GM20000 (cell line): ENCODE data around the gene EMC8.
"Not testable (repeated sequence)": the region's sequence is repeated elsewhere in the genome, so short reads cannot be mapped to it uniquely, and the experiment has no call there.

Source experiments
- DNase-seq: peaks from one replicate; pipeline ENCODE4 v3.0.0; 2012; ENCODE audit warnings: low spot score
- CTCF ChIP-seq: IDR thresholded peaks from 2 replicates; pipeline ENCODE4 v1.5.1; 2012; ENCODE audit warnings: mild to moderate bottlenecking, control low read depth; ENCODE audit errors: extremely low read depth, missing control alignments

Gene EMC8

GRCh38 chr16:85838876-85839585 is 39.7 kb upstream of the EMC8 start:
- TF ChIP-seq CTCF, result no peak
- no peak for DNase-seq

- TF ChIP-seq CTCF, result no peak
- DNase-seq, result no peak
These were observed 39.0 kb upstream of the EMC8 start for GRCh38 chr16:85838381-85838780.

- DNase-seq, result not testable (repeated sequence)
These were observed 38.3 kb upstream of the EMC8 start for GRCh38 chr16:85837654-85838053.

- DNase-seq, result no peak
- no peak for TF ChIP-seq CTCF
These were observed 37.6 kb upstream of the EMC8 start for GRCh38 chr16:85836706-85837582.

GRCh38 chr16:85835956-85836705 is 36.8 kb upstream of the EMC8 start:
- no peak for DNase-seq
- TF ChIP-seq CTCF, result no peak

GRCh38 chr16:85835227-85835751 is 35.9 kb upstream of the EMC8 start:
- no peak for DNase-seq
- no peak for TF ChIP-seq CTCF

GRCh38 chr16:85834741-85835140 is 35.4 kb upstream of the EMC8 start:
- no peak for TF ChIP-seq CTCF
- DNase-seq, result no peak
